NCI-H1930 (cell line): ENCODE results near the gene GPR161.

Experiments
- DNase-seq, 2 experiments: peaks; one replicate each; lab custom pipeline; 2025; lab: John Stamatoyannopoulos, UW

The GPR161 gene

GRCh38 chr1:168031198-168031597 lies 105.5 kb downstream of the GPR161 start:
- no peak for DNase-seq
